Fibroblast of skin of left biceps (primary cell): ENCODE results near the gene DNAJC5.

Experiments
- DNase-seq, 2 experiments: peaks; one replicate each; pipeline ENCODE4 v3.0.0-alpha.2; 2013; ENCODE audit warnings: low read depth in 2 of 2

Gene DNAJC5

DNA sequence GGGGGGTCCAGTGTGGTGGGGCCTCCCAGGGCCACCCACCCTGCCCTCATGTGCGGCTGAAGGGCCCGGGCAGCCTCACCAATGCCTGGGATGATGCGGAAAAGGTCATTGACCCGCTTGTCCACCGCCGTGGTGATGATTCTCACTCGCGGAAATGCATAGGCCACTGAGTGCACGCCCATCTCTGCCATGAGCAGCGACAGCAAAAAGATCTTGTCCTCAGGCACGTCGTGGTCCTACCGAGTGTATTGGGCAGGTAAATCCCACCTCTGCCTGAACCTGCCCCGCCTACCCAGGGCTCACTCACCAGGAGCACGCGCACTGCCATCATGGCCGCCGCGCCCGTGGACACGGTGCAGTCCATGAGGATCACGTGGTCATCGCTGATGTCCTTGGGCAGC is 45.1 kb downstream of the DNAJC5 start:
- no peak for DNase-seq

DNA sequence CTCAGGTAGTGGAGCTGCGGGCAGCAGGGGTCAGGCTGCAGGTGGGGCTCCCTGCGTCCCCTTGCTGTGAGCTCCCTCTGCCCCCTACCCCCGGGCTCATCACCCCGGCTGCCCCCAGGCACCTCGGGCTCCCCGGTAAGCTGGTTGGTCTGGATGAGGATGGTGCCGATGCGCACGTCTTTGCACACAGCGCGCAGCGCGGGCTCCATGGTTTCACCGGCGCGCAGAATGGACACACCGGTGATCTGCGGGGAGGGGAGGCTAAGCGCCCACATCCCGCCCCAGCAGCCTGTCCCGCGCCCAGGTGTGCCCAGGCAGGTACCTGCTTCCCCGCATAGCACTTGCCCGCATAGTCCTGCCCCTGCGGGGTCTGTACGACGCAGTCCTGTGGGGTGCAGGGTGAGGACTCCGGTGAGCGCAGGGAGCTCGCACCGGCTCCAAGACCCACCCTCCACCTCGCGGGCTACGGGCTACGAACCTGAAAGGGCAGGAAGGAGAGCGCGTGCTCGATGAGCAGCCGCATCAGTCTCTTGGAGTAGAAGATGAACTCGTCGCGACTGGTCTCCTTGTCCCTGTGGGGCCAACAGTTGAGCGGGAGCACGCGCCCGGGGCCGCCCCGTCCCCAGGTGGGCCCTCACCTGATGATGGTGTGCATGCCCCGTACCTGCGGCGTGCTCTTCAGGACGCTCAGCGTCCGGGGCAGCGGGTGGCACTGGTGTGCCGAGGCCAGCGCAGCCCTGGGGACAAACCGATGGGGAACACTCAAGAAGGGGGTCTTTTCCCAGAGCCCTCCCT is 45.7 kb downstream of the DNAJC5 start:
- no peak for DNase-seq

DNA sequence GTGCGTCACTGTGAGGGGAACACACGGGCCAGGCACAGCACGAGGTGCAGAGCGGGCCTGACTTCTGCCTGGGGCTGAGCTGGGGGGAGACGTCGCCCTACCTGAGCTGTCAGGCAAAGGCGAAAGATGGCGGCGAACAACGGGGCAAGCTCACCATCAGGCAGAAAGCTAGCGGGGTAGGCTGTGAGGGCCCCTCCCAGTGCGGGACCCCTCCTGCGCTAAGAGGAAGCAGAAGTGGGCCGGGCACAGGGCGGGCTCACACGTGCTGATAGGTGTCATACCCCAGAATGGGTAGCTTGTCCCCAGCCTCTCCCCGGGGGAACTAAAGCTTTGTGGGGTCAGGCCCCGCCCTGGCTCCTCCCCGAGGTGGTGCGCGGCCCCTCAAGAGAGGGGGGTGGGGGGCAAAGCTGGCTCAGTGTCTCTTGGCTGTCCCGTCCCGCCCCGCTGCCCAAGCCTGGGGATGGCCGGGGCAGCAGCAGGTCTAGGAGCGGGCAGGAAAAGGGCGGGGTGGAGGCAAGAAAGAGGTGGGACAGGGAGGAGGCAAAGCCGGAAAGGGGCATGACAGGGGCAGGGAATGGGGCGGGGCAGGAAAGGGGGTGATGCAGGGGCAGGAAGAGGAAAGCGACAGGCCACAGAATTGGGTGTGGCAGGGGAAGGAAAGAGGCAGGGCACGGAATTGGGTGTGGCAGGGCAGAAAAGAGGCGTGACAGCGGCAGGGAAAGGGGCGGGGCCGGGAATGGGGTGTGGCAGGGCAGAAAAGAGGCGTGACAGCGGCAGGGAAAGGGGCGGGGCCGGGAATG is 46.6 kb downstream of the DNAJC5 start:
- no peak for DNase-seq

DNA sequence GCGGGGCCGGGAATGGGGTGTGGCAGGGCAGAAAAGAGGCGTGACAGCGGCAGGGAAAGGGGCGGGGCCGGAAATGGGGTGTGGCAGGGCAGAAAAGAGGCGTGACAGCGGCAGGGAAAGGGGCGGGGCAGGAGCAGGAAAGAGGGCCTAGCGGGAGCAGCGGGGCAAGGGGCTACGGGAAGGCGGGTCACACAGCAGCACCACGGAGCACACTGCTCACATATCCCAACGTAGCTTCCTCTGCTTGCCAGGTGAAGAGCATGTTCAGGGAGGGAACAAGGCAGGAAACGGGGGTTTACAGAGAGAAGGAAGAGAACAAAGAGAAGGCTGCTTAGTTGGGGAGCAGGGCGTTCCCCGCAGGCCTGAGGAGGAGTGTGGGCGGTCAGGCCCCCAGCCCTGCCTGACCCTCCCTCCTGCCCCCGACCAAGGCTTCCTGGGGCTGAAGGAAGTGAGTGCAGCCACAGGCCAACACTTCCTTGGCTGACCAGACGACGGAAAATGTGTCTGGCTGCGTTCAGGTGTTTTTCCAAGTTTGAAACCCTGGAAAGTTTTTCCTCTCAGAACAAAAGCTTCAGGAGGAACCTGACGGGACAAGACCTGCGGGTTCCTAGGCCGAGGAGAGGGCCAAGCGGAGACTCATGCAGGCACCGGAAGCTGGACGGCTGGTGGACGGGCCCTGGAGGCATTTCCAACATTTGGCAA is 47.5 kb downstream of the DNAJC5 start:
- DNase-seq, result no peak

DNA sequence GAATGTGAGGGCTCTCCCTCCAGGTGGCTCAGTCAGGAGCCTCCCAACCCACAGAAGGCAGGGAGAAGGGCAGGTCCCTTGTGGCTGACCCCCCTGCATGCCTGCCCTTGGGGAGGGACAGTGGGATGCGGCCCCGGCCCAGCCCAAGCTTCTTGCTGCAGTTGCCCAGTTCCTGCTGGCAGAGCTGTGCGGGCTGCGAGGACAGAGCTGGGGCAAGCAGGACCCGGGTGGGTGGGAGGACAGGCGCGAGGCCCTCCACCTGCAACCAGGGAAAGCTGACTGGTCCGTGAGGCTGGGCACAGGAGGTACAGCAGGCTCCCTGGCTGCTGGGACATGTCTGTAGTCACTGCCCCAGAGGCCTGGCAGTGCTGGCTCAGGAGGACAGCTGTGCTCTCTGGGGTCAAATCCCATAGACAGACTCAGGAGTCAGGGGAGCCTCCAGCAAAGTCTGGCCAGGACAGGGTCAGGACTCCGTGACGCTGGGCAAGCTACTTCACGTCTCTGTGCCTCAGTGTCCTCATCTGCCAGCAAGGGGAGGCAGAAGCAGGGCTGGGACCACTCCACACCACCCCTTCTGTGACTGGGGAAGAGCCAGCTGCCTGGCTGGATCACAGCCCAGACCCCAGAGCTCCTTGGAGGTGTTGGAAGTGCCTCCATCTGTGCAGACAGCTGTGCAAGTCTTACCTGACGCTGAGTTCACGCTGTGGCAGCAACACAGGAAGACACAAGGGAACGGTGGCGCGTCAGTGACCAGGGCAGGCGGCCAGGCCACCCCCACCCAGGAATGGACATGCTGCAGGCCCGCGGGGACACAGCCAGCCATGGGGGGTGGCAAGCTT is 48.3 kb downstream of the DNAJC5 start:
- no peak for DNase-seq

DNA sequence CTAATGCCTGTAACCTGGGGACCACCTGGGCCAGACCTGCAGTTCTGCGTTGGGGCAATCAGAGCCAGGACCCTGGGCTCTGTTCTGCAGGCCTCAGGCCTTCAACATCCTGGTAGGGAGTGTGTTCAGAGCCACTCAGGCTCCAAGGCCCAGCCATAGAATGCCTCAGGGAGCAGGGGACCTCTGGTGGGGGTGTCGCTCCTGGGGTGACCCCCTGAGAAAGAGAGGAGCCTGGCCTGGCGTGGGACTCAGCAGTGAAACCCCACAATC is 48.8 kb downstream of the DNAJC5 start:
- no peak for DNase-seq

DNA sequence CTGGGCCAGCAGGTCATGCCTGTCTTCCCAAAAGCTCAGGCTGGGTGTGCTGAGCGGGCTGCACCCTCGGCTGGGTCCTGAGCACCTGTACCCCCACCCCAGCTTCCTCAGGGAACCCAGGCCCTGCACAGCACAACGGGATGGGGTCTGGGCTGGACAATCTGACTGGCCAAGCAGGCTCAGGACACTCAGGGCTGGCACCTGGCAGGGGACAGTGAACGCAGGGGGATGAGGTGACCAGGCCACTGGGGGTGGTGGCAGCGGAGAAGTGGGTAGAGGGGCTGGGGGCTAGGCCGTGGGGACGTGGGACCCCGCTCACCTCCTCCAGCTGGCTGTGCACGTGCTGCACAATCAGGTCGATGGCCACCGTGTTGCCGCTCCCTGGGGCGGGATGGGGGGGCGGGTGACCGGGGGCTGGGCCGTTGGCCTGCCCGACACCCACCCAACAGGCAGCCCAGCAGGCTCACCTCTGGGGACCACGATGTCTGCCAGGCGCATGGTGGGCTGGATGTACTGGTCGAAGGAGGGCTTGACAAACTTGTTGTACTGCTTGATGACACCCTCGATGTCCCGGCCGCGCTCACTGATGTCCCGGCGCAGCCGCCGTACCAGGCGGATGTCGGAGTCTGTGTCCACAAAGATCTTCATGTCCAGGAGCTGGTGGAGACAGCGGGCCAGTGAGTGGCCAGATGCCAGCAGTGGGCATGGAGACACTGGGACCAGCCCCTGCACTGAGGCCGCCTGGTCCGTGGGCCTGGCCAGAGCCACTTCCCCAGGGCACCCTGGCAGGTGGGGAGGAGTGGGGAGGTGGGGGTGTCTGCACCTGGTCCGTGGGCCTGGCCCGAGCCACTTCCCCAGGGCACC is 49.4 kb downstream of the DNAJC5 start:
- no peak for DNase-seq

DNA sequence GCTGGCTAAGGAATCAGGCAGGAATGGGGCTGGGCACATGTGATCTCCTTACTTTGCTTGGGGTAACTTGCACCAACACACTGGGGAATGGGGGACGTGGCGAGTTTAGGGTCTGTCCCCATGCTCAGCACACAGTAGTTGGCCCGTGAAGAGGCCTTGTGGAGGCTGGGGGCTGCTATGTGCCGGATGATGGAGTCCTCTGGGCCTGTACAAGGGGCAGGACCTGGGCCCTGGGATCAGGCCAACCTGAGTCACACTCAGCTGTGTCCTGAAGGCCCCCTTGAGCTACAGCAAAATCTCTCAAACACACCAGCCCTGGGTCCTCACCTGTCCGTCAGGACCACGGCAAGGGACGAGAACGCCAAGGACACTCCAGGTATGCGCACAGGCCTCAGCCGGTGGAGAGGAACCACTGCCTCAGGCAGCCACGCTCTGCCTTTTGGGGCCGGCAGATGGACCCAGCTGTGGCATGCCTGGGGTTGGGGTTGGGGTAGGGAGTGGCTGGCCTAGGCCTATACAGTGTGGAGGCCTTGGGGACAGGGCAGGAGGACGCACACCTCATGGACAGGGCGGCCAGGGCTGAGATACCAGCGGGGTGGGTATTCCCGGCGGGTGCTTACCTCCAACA is 50.2 kb downstream of the DNAJC5 start:
- DNase-seq, result no peak

DNA sequence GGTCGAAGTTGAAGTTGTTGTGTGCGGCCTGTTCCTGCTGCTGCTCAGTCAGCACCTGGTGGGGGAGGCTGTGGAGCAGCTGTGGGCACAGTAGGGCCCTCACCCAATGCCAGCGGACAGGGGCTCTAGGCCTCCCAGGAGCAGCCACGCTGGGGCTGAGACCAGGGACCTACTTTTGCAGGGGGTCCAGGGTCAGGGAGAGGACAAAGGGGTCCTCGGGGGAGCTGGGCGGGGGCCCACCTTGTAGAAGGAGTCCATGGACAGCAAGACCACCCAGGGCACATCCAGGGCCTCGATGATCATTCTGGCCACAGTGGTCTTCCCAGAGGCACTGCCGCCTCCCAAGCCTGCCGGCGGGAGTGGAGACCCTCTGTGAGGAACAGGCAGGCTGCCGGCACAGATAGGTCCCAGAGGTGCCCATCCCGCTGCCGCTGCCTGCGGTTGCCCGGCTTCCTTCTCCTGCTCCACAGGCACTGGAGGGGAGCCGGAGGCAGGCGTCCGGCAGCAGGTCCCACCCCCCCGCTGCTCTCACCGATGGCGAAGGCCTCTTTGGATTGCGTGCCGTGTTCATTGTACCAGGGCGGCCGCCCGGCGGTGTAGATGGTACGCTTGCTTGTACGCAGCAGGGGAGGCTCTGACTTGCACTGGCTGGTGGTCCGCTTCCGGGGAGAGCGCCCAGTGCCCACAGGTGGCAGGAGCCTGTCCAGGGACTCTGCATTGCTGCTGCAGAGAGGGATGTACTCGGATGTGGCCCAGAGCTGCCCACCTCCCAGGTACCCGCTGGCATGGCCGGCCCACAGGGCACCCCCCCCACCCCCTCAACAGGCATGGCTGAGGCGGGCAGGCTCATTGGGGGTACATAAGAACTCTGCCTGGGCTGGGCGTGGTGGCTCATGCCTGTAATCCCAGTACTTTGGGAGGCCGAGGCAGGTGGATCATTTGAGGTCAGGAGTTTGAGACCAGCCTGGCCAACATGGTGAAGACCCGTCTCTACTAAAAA is 51.3 kb downstream of the DNAJC5 start:
- DNase-seq, result no peak

DNA sequence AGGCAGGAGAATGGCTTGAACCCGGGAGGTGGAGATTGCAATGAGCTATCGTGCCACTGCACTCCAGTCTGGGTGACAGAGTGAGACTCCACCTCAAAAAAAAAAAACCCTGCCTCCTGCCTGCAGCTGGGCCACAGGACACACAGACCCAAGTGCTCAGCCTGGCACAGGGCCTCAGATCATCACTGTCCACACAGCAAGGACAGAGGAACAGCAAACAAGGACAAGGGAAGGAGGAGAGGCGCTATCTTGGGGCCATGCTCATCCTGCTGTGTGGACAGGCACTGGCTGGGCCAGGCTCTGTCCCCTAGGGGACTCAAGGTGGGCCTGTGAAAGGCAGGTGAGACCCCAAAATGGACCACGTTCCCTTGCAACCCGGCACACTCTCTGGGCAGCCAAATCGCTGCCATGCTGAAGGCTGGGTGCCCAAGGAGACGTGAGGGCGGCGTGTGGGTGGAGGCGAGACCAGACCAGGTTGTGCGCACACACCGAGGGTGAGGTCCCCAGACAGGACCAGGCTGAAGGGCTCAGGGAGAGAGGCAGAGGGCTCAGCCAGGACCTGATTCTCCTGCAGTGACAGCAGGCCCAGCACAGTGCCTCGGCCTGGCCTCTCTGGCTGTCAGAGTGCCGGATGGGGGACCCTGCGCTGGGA is 52.2 kb downstream of the DNAJC5 start:
- no peak for DNase-seq

DNA sequence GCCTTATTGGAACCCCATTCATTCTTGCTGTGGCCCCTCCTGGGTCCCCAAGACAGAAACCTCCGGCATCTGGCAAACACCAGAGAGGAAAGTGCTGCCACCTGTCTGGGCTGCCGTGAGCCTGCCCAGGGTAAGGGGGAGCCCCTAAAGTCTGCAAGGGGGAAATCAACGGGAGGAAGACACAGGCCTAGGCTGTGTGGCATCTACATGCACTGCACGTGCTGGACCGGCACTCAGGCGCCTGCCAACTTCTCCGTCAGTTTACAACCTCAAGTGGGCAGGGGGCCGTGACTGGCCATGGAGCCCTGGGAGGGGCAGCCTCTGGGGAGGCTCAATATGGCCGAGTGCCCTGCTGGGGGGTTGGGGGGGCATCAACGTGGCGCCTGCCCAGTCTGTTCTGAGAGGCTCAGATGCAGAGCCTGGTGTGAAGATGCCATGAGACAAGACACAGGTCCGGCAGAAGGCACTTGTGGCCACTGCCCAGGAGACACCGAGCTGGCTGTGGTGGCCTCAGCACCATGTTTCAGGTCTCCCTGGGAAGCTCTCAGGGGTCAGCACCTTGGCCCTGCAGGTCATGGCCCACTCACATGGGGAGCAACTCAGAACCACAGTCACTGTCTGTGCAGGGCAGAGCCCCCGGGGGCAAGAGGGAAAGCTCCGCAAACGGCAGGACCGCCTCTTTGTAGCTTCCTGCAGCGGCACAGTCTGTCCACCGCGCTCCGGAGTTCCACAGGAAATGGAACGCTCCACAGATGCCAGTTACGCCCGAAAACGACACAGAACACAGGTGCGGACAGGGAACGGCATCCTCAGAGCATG is 52.9 kb downstream of the DNAJC5 start:
- DNase-seq, result no peak

DNA sequence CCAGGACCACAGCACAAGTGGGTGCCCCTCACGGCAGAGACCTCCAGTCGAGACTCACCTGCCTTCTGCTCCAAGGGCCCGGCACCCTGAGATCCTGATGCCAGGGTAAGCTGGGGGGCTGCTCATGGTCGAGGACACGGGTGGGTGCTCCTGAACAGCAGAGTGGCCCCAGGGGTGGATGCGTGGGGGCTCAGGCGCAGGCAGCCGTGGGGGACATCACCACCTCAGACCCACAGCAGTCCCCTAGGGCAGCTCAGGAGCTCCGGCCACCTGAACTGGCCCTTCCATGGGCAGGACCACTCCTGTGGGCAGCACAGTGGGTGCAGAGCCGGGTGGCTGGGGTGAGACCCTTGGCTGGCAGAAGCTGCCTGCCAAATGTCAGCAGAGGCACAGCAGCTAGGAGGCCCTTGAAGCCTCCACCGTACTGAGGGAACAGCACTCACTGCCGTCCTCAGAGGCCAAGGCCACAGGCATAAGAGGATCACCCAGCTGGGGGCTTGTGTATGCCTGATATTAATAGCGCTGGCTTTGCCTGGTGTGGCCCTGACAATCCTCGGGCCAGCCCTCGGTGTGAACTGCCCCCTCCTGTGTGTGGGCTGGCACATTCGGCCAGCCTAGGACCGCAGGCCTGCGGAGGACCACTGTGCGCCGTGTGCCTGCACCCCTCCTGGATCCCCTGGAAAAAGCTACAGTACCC is 55.9 kb downstream of the DNAJC5 start:
- DNase-seq, result no peak

DNA sequence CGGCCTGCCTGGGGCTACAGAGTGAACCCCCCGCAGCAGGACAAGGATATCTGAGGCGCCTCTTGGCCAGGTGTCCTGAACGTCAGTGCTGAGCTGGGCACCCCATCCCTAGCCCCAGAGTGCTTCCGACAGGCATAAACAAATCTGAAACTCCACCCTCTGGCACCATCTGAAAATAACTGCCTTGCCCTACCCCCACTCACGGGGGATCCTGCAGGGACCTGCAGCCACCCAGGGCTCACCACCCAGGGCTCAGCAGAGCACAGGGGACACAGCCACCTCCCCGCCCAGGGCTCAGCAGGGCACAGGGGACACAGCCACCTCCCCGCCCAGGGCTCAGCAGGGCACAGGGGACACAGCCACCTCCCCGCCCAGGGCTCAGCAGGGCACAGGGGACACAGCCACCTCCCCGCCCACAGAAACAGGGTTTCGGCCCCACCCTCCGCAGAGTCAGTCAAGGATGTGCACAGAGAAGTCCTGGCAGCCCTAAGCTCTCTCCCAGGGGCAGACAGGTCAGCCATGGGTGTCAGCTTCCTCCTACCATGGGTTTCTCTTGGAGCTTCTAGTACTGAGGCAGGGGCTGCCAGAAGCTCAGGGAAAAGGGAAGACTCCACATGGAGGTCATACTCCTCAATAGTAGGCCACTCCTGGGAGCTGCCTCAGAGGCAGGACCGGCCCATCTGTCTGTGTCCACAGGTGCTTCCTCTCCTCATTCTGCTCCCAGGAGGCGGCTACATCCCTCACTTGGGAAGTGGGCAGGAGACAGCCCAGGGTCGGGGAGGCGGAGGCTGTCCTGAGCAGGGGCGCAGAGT is 56.7 kb downstream of the DNAJC5 start:
- DNase-seq, result no peak

DNA sequence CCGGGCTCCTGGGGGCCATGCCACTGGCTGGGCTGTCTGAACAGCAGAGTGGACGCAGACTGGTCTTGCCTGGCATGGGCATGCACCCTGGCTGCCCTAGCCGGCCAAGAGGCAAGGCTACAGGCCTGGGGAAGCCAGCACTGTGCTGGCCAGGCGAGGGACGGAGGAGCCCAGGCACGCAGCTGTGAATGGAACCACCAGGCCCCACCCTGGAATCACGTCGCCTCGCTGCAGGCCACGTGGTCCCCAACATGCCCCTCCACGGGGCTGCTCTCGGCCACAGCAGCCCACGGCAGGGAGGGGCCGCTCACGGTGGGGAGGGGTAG is 57.2 kb downstream of the DNAJC5 start:
- no peak for DNase-seq

DNA sequence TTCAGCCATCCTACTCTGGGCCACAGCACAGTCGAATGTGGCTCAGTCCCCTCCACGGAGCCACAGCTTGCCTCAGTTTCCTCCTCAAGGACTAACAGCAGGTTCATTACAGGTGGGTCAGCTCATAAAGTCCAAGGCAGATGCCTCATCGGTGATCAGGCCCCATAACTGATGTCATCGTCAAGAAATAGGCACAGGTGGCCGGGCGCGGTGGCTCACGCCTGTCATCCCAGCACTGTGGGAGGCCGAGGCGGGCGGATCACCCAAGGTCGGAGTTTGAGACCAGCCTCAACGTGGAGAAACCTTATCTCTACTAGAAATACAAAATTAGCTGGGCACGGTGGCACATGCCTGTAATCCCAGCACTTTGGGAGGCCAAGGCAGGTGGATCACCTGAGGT is 57.8 kb downstream of the DNAJC5 start:
- DNase-seq, result no peak

DNA sequence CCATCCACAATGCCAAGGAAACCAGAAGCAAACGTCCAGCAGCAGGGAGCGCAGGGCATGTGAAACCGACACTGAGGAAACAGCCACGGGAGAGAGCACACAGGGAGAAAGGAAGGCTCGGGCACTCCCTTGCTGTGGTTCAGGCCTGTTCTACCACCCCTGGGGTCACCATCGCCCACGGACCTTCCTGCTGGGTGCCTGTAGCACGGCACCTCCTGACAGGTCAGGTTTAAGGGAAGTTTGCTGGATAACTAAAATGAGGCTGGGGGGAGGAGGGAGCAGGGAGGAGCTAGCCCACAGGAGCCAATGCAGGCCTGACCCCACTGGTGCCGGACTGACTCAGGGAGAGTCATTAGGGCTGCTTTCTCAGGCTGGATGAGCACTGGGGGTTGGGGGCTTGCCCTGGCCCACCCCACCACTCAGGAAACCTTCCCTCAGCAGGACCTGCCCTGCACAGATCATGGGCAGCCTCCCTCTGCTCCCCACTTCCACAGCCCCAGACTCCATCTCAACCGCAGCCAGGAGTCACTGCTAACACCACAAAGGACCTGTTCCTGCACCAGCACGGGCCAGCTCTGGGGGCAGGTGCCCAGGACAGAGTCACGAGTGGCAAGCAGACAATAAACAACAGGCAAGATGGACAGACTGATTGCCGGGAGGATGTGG is 59.0 kb downstream of the DNAJC5 start:
- no peak for DNase-seq
